ENCODE data around the gene ZBTB7C. TPM values are rescaled to one million over a fixed set of nuclear protein-coding genes. Genes with fewer than 3 reads are reported as not detected.

The ZBTB7C gene
- polyA plus RNA-seq, 1 donor (not counting 4 experiments of a cell fraction or from before 2014, with no cell fraction given), result 0.58 TPM

DNA sequence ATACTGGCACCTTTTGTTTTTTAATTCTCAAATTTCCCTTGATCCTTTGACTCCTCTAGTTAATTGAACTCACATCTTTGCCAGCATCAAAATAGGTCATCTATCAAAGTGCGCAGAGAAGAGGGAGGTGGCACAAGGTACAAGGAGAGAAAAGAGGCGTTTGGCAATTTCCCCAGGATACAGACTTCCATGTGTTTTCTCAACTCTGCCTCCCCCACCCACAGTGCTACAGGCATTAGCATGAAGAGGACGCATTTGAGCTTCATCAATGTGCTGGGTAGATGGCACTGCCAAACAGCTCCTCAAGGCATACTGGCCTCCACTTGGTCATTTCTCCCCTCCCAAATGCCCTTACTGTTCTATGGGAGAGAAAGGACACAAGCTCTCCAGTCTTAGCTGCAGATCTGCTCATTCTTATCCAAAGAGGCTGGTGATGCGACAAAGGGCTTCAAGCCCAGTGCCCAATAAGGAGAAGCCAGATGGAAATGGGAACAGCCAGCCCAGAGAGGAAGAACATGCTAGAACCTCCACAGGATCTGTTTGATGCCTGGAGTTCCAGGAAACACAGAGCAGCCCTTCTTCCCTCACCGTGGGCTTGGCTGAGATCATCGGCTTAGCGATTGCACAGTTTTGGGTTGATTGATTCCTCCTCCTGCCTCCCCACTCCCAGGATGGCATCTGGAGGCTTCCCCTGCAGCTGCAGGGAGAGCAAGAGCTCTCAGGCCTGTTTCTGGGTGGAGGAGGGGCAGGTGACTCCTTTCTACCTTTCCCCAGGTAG lies 334.1 kb downstream of the ZBTB7C start:
- H3K4me3 ChIP-seq (ENCODE audit: control insufficient read depth in 2 of 3, extremely low read depth in 1 of 3, insufficient read depth in 2 of 3, low read depth in 1 of 3, low read length in 3 of 3), result no peak overlapping the region
- H4K20me1 ChIP-seq (ENCODE audit: control insufficient read depth, extremely low read depth, insufficient read depth, low read length), result no peaks in the 10 kb centered on the region
- peaks cover 24% of the 10 kb centered on the region for H3K4me1 ChIP-seq (ENCODE audit: control insufficient read depth, extremely low read depth, insufficient read depth, low read length)
- H3K9me3 ChIP-seq (ENCODE audit: control insufficient read depth, low read depth, low read length), result no peaks in the 10 kb centered on the region
- DNase-seq (ENCODE audit: low read depth, low spot score) (no peak), FAIRE-seq (peak; percentile 51)
- H3K36me3 ChIP-seq (ENCODE audit: control insufficient read depth in 2 of 2, extremely low read depth in 1 of 2, insufficient read depth in 2 of 2, low read length in 2 of 2), result no peaks in the 10 kb centered on the region
- H3K27ac ChIP-seq (ENCODE audit: control insufficient read depth, insufficient read depth, low read length), result no peak overlapping the region
- H2AFZ ChIP-seq (ENCODE audit: control insufficient read depth, low read length), result peak overlapping the region; percentile 17
- H3K9me1 ChIP-seq (ENCODE audit: control insufficient read depth, extremely low read depth, insufficient read depth, low read length), result no peaks in the 10 kb centered on the region
- dilution Hi-C loops (cut with MboI; ENCODE audit: extremely low pct_ligation_motif_present, low sequenced_read_pairs), result no loop called here
- TF ChIP-seq EZH2 (IDR thresholded peaks at IDR 0.05; ENCODE audit: low read length), result no peak
- TF ChIP-seq, protein P1, sequence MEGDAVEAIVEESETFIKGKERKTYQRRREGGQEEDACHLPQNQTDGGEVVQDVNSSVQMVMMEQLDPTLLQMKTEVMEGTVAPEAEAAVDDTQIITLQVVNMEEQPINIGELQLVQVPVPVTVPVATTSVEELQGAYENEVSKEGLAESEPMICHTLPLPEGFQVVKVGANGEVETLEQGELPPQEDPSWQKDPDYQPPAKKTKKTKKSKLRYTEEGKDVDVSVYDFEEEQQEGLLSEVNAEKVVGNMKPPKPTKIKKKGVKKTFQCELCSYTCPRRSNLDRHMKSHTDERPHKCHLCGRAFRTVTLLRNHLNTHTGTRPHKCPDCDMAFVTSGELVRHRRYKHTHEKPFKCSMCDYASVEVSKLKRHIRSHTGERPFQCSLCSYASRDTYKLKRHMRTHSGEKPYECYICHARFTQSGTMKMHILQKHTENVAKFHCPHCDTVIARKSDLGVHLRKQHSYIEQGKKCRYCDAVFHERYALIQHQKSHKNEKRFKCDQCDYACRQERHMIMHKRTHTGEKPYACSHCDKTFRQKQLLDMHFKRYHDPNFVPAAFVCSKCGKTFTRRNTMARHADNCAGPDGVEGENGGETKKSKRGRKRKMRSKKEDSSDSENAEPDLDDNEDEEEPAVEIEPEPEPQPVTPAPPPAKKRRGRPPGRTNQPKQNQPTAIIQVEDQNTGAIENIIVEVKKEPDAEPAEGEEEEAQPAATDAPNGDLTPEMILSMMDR (optimal IDR thresholded peaks at IDR 0.05 in 1 of 3, IDR thresholded peaks at IDR 0.05 in 1 of 3, conservative IDR thresholded peaks at IDR 0.05 in 1 of 3; ENCODE audit: extremely low read depth in 1 of 3, insufficient read depth in 2 of 3, low read length in 3 of 3), result no peak
- H3K27me3 ChIP-seq (ENCODE audit: control insufficient read depth, extremely low read depth, insufficient read depth, low read length), result no peaks in the 10 kb centered on the region
- H3K9ac ChIP-seq (ENCODE audit: control insufficient read depth, extremely low read depth, insufficient read depth, low read length), result no peak overlapping the region
- H3K4me2 ChIP-seq (ENCODE audit: control insufficient read depth, extremely low read depth, insufficient read depth, low read depth, low read length), result no peak overlapping the region
- H3K79me2 ChIP-seq (ENCODE audit: control insufficient read depth, insufficient read depth, low read length), result no peaks in the 10 kb centered on the region

GRCh38 chr18:48073211-48073930 lies 335.8 kb downstream of the ZBTB7C start:
- dilution Hi-C loops (cut with MboI; ENCODE audit: extremely low pct_ligation_motif_present, low sequenced_read_pairs), result no loop called here
- H3K27ac ChIP-seq (ENCODE audit: control insufficient read depth, insufficient read depth, low read length), result peak overlapping the region; percentile 30
- FAIRE-seq, result peak; percentile 72

More at GRCh38 chr18:48073211-48073930, 335.8 kb downstream of the ZBTB7C start:
- Histone ChIP-seq H3K4me2 (ENCODE audit: control insufficient read depth, extremely low read depth, insufficient read depth, low read depth, low read length) (peak overlapping the region; percentile 57), H3K9me1 (ENCODE audit: control insufficient read depth, extremely low read depth, insufficient read depth, low read length) (no peaks in the 10 kb centered on the region), H3K9me3 (ENCODE audit: control insufficient read depth, low read depth, low read length) (no peaks in the 10 kb centered on the region), H4K20me1 (ENCODE audit: control insufficient read depth, extremely low read depth, insufficient read depth, low read length) (no peaks in the 10 kb centered on the region), H3K36me3 (ENCODE audit: control insufficient read depth in 2 of 2, extremely low read depth in 1 of 2, insufficient read depth in 2 of 2, low read length in 2 of 2) (no peaks in the 10 kb centered on the region), H3K79me2 (ENCODE audit: control insufficient read depth, insufficient read depth, low read length) (no peaks in the 10 kb centered on the region), H3K4me3 (ENCODE audit: control insufficient read depth in 2 of 3, extremely low read depth in 1 of 3, insufficient read depth in 2 of 3, low read depth in 1 of 3, low read length in 3 of 3) (peak overlapping the region in 2 of 3 experiments; percentile 13 to 20), H3K9ac (ENCODE audit: control insufficient read depth, extremely low read depth, insufficient read depth, low read length) (peak overlapping the region; percentile 72), H3K4me1 (ENCODE audit: control insufficient read depth, extremely low read depth, insufficient read depth, low read length) (peaks cover 24% of the 10 kb centered on the region), H2AFZ (ENCODE audit: control insufficient read depth, low read length) (peak overlapping the region; percentile 71), H3K27me3 (ENCODE audit: control insufficient read depth, extremely low read depth, insufficient read depth, low read length) (no peaks in the 10 kb centered on the region)
- peak; percentile 48 for DNase-seq (ENCODE audit: low read depth, low spot score)
- no peak for TF ChIP-seq EZH2 (IDR thresholded peaks at IDR 0.05; ENCODE audit: low read length)
- TF ChIP-seq, protein P1 (optimal IDR thresholded peaks at IDR 0.05 in 1 of 3, IDR thresholded peaks at IDR 0.05 in 1 of 3, conservative IDR thresholded peaks at IDR 0.05 in 1 of 3; ENCODE audit: extremely low read depth in 1 of 3, insufficient read depth in 2 of 3, low read length in 3 of 3), result no peak
